Measurements from ENCODE around the gene G0S2.

Gene G0S2

DNA sequence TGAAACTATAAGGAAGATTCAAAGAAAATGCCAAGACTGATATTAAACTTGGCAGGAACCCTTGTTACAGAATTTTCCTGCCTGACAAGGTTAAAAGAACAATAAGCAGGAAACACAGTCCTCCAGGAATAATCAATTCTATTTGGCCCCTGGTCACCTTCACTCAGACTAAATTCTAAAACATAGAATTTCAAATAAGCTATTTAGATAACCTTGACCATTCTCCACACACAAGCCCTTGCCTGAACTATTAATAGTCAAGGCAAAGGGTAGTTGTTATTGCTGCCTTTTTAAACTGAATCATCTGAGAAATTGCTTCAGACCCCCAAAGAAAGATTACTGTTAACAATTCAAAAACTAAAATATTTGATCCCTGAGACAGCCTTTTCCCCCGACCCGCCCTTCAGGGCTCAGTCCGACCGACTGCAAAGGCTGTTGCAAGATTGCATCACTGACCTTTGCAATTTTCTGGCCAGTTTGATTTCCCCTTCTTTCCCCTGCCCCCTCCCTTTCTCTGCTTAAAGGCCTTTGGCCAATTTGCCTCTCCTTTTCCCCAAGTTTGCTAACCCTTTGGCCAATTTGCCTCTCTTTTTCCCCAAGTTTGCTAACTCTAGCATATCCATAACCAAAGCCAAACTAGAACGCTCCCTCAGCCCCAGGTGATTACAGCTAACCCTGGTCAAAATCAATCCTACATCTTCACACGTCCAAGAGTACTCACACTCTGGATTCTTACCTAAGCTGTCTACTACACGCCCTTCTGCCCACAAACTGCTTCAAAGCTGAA lies 1.4 kb upstream of the G0S2 start:
- POLR2A ChIA-PET: interaction anchor here (1.0 kb wide), 1 partner anchor 21 kb away, joined by 3 read pairs; no protein-coding TSS in a partner anchor
- DNase-seq (ENCODE audit: extremely low spot score): no peak
- CTCF ChIA-PET: interaction anchor here (0.9 to 4.7 kb wide), 14 partner anchors 9 to 108 kb away, joined by 3 to 22 read pairs (median 5); partner anchors contain the start of gene LAMB3
- TF ChIP-seq, protein P1, sequence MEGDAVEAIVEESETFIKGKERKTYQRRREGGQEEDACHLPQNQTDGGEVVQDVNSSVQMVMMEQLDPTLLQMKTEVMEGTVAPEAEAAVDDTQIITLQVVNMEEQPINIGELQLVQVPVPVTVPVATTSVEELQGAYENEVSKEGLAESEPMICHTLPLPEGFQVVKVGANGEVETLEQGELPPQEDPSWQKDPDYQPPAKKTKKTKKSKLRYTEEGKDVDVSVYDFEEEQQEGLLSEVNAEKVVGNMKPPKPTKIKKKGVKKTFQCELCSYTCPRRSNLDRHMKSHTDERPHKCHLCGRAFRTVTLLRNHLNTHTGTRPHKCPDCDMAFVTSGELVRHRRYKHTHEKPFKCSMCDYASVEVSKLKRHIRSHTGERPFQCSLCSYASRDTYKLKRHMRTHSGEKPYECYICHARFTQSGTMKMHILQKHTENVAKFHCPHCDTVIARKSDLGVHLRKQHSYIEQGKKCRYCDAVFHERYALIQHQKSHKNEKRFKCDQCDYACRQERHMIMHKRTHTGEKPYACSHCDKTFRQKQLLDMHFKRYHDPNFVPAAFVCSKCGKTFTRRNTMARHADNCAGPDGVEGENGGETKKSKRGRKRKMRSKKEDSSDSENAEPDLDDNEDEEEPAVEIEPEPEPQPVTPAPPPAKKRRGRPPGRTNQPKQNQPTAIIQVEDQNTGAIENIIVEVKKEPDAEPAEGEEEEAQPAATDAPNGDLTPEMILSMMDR (IDR thresholded peaks at IDR 0.05; ENCODE audit: control extremely low read depth, extremely low read depth, low read depth, missing control alignments): no peak

DNA sequence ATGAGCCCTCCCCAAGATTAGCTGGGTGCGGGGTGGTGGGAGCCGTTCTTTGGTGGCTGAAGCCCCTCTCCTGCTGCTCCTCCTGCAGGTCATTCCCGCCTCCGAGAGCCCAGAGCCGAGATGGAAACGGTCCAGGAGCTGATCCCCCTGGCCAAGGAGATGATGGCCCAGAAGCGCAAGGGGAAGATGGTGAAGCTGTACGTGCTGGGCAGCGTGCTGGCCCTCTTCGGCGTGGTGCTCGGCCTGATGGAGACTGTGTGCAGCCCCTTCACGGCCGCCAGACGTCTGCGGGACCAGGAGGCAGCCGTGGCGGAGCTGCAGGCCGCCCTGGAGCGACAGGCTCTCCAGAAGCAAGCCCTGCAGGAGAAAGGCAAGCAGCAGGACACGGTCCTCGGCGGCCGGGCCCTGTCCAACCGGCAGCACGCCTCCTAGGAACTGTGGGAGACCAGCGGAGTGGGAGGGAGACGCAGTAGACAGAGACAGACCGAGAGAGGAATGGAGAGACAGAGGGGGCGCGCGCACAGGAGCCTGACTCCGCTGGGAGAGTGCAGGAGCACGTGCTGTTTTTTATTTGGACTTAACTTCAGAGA lies 448 bp downstream of the G0S2 start:
- ChIA-PET POLR2A (interaction anchor here (0.6 kb wide), 1 partner anchor 23 kb away, joined by 3 read pairs; no protein-coding TSS in a partner anchor), CTCF (interaction anchor here (0.7 to 4.7 kb wide), 11 partner anchors 8 to 73 kb away, joined by 3 to 22 read pairs (median 3); partner anchors contain the start of gene HSD11B1)
- TF ChIP-seq, protein P1 (IDR thresholded peaks at IDR 0.05; ENCODE audit: control extremely low read depth, extremely low read depth, low read depth, missing control alignments): no peak
- no peak for DNase-seq (ENCODE audit: extremely low spot score)

DNA sequence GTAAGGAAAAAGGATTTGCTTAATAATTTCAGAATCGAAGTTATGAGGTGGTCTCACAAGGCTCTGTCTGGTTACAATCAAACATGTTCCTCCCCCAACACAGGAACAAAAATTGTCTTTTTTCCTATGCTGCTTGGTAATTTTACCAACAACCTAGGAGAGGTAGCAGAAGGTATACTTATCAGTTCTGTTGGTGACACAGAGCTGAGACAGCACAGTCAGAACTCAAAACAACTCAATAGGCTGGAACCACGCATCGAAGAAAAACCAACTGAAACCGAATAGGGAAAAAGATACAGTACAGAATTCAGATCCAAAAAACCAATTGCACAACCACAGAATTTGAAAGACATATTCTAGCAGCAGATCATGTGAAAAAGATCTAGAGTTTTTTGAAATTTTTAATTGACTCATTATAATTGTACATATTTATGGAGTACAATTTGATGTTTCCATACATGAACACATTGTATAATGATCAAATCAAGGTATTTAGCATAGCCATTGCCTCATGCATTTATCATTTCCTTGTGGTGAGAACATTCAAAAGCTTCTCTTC lies 3.8 kb downstream of the G0S2 start:
- POLR2A ChIA-PET: no interaction called here
- no peak for DNase-seq (ENCODE audit: extremely low spot score)
- CTCF ChIA-PET: interaction anchor here (1.7 to 4.7 kb wide), 2 partner anchors 14 kb away, joined by 6 to 20 read pairs; no protein-coding TSS in a partner anchor
- TF ChIP-seq, protein P1 (IDR thresholded peaks at IDR 0.05; ENCODE audit: control extremely low read depth, extremely low read depth, low read depth, missing control alignments): no peak

DNA sequence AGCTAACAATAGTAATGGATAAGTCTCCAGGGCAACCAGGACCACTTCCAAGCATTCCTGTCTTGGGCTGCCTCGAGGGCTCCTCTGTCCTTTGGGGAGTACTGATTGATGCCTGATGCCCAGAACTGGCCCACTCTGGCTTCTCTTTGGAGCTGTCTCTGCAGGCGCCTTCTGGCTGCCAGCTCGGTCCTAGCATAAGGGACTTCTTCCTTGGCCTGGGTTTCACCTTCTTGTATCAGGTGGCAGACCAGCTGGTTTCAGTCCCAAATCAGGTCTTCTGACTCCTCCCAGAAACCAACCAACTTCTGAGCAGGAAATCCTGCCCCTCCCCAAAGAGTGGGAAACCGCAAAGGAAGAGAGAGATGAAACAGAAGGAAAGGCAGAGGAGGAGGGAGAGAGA lies 10.6 kb downstream of the G0S2 start:
- ChIA-PET POLR2A (no interaction called here), CTCF (interaction anchor here (1.0 to 1.6 kb wide), 4 partner anchors 12 to 113 kb away, joined by 4 to 6 read pairs (median 4); no protein-coding TSS in a partner anchor)
- DNase-seq (ENCODE audit: extremely low spot score): no peak
- TF ChIP-seq, protein P1 (IDR thresholded peaks at IDR 0.05; ENCODE audit: control extremely low read depth, extremely low read depth, low read depth, missing control alignments): no peak

DNA sequence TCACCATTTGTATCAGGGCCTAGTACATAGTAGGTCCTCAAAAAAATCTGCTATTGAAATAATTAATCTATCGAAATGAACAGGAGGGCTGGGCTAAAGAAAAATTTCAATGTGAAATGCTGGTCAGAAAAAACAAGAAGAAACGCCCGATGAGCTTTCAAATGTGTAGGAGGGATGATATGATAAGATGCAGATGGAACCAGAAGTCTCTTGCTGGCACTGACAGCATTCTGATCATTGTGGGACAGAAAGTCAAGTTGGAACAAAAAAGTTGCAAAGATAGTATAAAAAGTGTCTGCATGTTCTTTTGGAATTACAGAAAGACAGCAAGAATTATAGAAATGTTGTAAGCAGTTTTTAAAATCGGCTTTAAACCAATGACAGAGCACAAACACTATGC lies 11.1 kb downstream of the G0S2 start:
- TF ChIP-seq, protein P1 (IDR thresholded peaks at IDR 0.05; ENCODE audit: control extremely low read depth, extremely low read depth, low read depth, missing control alignments): no peak
- ChIA-PET CTCF (interaction anchor here (1.1 to 1.3 kb wide), 3 partner anchors 9 to 114 kb away, joined by 4 to 6 read pairs (median 5); no protein-coding TSS in a partner anchor), POLR2A (no interaction called here)
- DNase-seq (ENCODE audit: extremely low spot score): no peak

DNA sequence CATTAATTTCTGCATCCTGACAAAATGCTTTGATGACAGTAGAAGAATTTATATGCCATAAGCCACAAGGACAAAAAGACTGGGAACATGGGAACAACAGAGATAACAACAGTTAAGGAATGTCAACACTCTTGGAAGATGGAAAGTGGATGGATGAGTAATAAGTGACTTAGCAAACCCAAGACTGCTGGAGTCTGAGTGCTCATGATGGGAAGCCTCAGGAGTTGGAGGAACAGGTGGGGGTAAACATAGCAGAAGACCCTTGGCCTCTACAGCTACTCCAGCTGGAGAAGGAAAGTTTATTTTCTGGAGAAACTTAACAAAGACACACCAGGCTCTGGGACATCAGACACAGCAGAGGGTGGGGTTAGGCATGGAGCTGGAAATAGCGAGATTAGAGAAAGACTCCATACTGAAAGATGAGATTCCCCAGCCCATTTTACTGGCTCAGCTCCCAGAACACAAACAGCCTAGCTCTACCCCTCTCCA lies 13.6 kb downstream of the G0S2 start:
- POLR2A ChIA-PET: no interaction called here
- no peak for DNase-seq (ENCODE audit: extremely low spot score)
- TF ChIP-seq, protein P1 (IDR thresholded peaks at IDR 0.05; ENCODE audit: control extremely low read depth, extremely low read depth, low read depth, missing control alignments): no peak
- CTCF ChIA-PET: interaction anchor here (0.9 to 5.9 kb wide), 14 partner anchors 11 to 121 kb away, joined by 3 to 48 read pairs (median 5); partner anchors contain the start of gene G0S2

All from GM10248 (cell line).